GM21390 (cell line): ENCODE measurements around the gene GZF1.

Experiments
- ATAC-seq: cut with Tn5 transposase; IDR thresholded peaks from one replicate; pipeline ENCODE4 v1.9.1; 2021; ENCODE audit not compliant: unreplicated experiment

The GZF1 gene

GRCh38 chr20:23404196-23404595, 42.2 kb downstream of the GZF1 start:
- no peak for ATAC-seq

- no peak for ATAC-seq
Observed at GRCh38 chr20:23406880-23407279, 44.9 kb downstream of the GZF1 start.

GRCh38 chr20:23407781-23408464, 45.9 kb downstream of the GZF1 start:
- ATAC-seq, result peak; percentile 76

GRCh38 chr20:23408957-23409356, 47.0 kb downstream of the GZF1 start:
- no peak for ATAC-seq

DNA sequence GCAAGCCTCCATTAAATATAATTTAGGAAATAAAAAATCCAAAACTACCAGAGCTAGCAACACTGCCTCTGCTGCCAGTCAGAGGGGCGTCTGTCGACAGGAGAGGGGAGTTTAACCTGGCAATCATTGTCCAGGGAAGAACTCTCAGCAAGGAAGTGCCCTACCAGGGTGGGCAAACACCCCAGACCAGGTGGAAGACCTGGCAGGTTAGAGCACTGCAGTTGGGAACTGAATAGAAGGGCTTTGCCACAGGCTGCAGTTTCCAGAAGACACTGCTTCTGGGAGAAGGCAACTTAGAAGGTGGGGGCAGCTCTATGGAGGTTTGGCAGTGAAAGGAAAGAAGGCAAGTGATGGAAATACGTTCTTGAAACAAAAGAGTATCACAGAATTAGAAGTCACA, 47.8 kb downstream of the GZF1 start:
- no peak for ATAC-seq

- ATAC-seq, result no peak
Observed at GRCh38 chr20:23410916-23411695, 49.1 kb downstream of the GZF1 start.

- ATAC-seq, result no peak
Observed at GRCh38 chr20:23412026-23412425, 50.0 kb downstream of the GZF1 start.

DNA sequence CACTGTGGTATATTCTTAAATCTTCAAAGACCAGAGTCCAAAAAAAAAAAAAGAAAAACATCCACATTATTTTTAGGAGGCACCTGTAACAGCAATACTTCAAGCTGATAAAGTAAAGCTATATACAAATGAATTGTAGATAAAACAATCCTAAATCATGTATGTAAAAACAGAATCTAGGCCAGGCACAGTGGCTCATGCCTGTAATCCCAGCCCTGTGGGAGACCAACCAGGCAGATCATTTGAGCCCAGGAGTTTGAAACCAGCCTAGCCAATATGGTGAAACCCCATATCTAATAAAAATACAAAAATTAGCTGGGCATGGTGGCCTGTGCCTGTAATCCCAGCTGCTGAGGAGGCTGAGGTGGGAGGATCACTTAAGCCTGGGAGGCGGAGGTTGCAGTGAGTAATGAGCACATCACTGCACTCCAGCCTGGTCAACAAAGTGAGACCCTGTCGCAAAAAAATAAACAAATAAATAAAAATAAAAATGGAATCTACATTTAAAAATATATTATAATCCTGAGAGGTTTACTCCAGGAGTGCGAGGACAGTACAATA, 52.0 kb downstream of the GZF1 start:
- no peak for ATAC-seq

DNA sequence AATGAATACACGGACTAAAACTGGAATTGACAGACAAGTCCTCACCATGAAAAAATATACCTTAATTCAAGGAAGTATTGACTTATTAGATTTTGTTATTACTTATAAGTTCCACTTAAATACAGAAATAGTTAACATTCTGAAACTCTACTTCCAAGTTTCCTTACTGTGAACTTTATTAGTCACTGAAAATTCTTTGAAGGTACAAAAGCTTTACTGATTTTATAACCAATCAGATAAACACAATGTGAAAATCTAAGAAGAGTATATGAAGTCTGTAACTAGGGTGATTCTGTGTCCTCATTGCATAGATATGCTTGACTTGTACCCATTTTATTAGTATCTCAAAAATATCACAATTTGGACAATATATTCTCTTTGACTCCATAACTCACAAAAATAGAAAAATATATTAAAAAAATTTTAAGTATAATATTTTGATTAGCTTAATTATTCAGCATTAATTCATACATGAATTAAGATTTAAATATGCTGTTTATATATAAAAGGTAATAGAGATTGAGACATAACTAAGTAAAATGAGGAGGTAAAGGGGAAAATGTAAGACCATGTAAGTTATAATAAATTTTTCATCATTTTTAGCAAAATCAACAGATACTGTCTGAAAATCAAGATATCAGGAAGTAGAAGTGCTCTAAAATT, 52.7 kb downstream of the GZF1 start:
- no peak for ATAC-seq

- no peak for ATAC-seq
Observed at GRCh38 chr20:23415555-23415954, 53.6 kb downstream of the GZF1 start.

- ATAC-seq, result no peak
Observed at GRCh38 chr20:23415959-23416583, 54.1 kb downstream of the GZF1 start.

GRCh38 chr20:23417861-23418260, 55.9 kb downstream of the GZF1 start:
- no peak for ATAC-seq

DNA sequence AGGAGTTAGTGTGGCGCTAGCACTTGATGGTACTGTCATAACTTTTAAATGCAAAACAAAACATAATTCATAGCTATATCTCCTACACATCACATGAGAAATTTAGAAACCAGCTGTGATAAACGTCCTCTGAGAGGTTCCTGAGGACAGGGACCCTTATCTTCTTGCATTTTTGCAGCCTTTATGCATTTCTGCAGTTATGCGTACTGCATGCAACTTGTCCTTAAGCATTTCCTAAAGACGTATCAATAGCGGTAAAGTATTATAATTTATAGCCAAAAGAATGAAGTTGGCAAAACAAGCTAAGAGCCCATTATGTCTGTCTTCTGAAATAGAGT, 57.6 kb downstream of the GZF1 start:
- no peak for ATAC-seq

GRCh38 chr20:23419995-23420901, 58.3 kb downstream of the GZF1 start:
- ATAC-seq, result peak; percentile 34

DNA sequence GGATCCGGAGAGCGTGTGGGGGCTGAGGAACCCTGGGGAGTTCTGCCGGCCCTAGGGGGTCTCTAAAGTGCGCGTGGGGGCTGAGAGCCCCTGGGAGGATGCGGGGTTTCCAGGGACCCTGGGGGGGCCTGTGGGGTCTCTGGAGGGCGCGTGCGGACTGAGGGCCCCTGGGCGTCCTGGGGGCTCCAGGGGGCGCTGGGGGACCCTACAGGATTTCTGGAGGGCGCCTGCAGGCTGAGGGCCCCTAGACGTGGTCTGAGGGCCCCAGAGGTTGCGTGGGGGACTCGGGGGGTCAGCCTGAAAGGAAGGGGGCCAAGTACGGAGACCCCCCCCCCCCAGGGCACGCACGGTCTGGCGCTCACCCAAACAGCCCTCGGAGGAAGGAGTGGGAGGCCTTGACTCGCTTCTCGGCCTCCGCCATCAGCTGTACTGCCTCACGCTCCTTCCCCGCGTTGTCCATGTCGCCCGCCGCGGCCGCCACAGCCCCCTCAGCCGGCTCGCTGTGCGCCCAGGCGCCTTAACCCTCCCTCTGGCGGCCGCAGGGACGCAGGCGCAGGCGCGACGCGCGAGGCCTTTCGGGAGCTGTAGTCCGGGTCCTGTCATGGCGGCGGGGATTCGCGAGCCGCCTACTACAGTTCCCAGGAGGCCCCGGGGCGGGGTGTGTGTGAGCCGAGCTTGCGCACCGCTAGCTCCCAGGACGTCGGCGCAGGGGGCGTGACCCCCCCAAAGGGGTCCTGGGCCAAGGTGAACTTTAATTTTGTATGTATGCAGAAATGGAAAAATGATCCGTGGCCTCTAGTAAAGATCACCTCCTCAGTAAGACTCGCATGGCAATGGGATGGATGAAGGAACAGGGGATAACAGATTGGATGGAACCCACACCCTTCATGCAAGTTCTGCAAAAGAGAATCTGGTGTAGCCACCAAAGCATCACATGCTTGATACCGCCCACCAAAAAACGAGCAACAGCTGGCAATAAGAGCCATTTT, 59.3 kb downstream of the GZF1 start, which contains the start of gene NAPB:
TSS of gene NAPB (minus strand) at position 546 of the 989 bp plus-strand sequence. CDS start at position 460, 86 bp downstream.
- ATAC-seq, result peak; percentile 93
